SU-DHL-6 (cell line): ENCODE results near the gene CYB5R4.

Experiments used
- H2AFZ ChIP-seq: fragments of 200-600 bp; sonication (generic); 2 replicates; pipeline ENCODE4 v1.6.1; 2014; ENCODE audit warnings: low read depth, mild to moderate bottlenecking, moderate library complexity, mixed read lengths, antibody characterized with exemption, low read length; ENCODE audit not compliant: severe bottlenecking
- H3F3A ChIP-seq: fragments of 200-600 bp; shearing (Covaris generic); 2 replicates; pipeline ENCODE4 v1.6.0; 2016; ENCODE audit warnings: antibody characterized with exemption, mild to moderate bottlenecking; ENCODE audit not compliant: insufficient read depth
- H3K27ac ChIP-seq: fragments of 200-600 bp; sonication (generic); 2 replicates; pipeline ENCODE4 v1.5.1; 2016; ENCODE audit warnings: low read depth, mild to moderate bottlenecking, low read length, moderate library complexity, mixed read lengths
- H3K27me3 ChIP-seq: fragments of 200-600 bp; sonication (generic), shearing (Covaris generic); 2 replicates; pipeline ENCODE4 v1.6.0; 2014; ENCODE audit warnings: mild to moderate bottlenecking, low read length
- H3K36me3 ChIP-seq: fragments of 200-600 bp; sonication (generic); 2 replicates; pipeline ENCODE4 v1.6.1; 2014; ENCODE audit warnings: mild to moderate bottlenecking, low read length, mixed read lengths
- H3K4me2 ChIP-seq: fragments of 300-600, 200-600 bp; shearing (Covaris generic), sonication (generic); 2 replicates; pipeline ENCODE4 v1.6.0; 2014; ENCODE audit warnings: low read length, low read depth, mild to moderate bottlenecking; ENCODE audit not compliant: poor library complexity, severe bottlenecking
- H3K4me3 ChIP-seq: fragments of 200-600 bp; sonication (generic); 2 replicates; pipeline ENCODE4 v1.5.1; 2014; ENCODE audit warnings: antibody characterized with exemption, low read length, mild to moderate bottlenecking, mixed read lengths; ENCODE audit not compliant: insufficient read depth, poor library complexity, severe bottlenecking
- H3K79me2 ChIP-seq: fragments of 200-600 bp; sonication (generic); 2 replicates; pipeline ENCODE4 v1.6.1; 2014; ENCODE audit warnings: mild to moderate bottlenecking, low read length, moderate library complexity; ENCODE audit not compliant: insufficient read depth
- H3K9ac ChIP-seq: fragments of 200-600 bp; sonication (generic); 2 replicates; pipeline ENCODE4 v1.7.0; 2014; ENCODE audit warnings: mild to moderate bottlenecking, low read length
- H3K9me2 ChIP-seq: fragments of 200-600 bp; sonication (generic); replicated peaks from 2 replicates; pipeline ENCODE4 v1.6.1; 2014; ENCODE audit warnings: low read length; ENCODE audit not compliant: insufficient read depth
- H3K9me3 ChIP-seq: fragments of 200-600 bp; sonication (generic); 2 replicates; pipeline ENCODE4 v1.6.1; 2014; ENCODE audit warnings: low read length, mixed read lengths; ENCODE audit not compliant: insufficient read depth
- H4K20me1 ChIP-seq: fragments of 200-600 bp; sonication (generic); 2 replicates; pipeline ENCODE4 v1.6.1; 2014; ENCODE audit warnings: low read depth, mild to moderate bottlenecking, antibody characterized with exemption, low read length, moderate library complexity, mixed read lengths
- EZH2phosphoT487 ChIP-seq: fragments of 200-600 bp; sonication (generic), shearing (Covaris generic); conservative IDR thresholded peaks from 2 replicates; pipeline ENCODE4 v1.6.1; 2018; ENCODE audit warnings: mild to moderate bottlenecking, antibody characterized with exemption, low read length, moderate library complexity, mixed read lengths
- TF ChIP-seq, protein P1 (sequence below): fragments of 200-600 bp; sonication (generic); IDR thresholded peaks from one replicate; pipeline ENCODE4 v1.5.1; 2017; ENCODE audit warnings: antibody characterized with exemption, mild to moderate bottlenecking, low read length, moderate library complexity; ENCODE audit not compliant: insufficient read depth, poor library complexity, severe bottlenecking

Gene CYB5R4

GRCh38 chr6:83998021-83998584 lies 138.6 kb downstream of the CYB5R4 start:
- no peaks in the 10 kb centered on the region for H3K9me2 ChIP-seq
- TF ChIP-seq, protein P1, sequence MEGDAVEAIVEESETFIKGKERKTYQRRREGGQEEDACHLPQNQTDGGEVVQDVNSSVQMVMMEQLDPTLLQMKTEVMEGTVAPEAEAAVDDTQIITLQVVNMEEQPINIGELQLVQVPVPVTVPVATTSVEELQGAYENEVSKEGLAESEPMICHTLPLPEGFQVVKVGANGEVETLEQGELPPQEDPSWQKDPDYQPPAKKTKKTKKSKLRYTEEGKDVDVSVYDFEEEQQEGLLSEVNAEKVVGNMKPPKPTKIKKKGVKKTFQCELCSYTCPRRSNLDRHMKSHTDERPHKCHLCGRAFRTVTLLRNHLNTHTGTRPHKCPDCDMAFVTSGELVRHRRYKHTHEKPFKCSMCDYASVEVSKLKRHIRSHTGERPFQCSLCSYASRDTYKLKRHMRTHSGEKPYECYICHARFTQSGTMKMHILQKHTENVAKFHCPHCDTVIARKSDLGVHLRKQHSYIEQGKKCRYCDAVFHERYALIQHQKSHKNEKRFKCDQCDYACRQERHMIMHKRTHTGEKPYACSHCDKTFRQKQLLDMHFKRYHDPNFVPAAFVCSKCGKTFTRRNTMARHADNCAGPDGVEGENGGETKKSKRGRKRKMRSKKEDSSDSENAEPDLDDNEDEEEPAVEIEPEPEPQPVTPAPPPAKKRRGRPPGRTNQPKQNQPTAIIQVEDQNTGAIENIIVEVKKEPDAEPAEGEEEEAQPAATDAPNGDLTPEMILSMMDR, result no peak
- TF ChIP-seq EZH2phosphoT487, result no peak
- no peaks in the 10 kb centered on the region for H3F3A ChIP-seq
- no peak overlapping the region for H3K9ac ChIP-seq
- H3K36me3 ChIP-seq, result no peaks in the 10 kb centered on the region
- no peaks in the 10 kb centered on the region for H3K9me3 ChIP-seq
- no peak overlapping the region for H3K4me2 ChIP-seq
- no peak overlapping the region for H3K4me3 ChIP-seq
- H2AFZ ChIP-seq, result no peak overlapping the region
- H3K79me2 ChIP-seq, result no peaks in the 10 kb centered on the region
- no peaks in the 10 kb centered on the region for H4K20me1 ChIP-seq
- H3K27ac ChIP-seq, result no peak overlapping the region
- H3K27me3 ChIP-seq, result no peaks in the 10 kb centered on the region

- no peak overlapping the region for H3K9ac ChIP-seq
- no peaks in the 10 kb centered on the region for H3K27me3 ChIP-seq
- H3K79me2 ChIP-seq, result no peaks in the 10 kb centered on the region
- H3F3A ChIP-seq, result no peaks in the 10 kb centered on the region
- H3K9me3 ChIP-seq, result no peaks in the 10 kb centered on the region
- H3K27ac ChIP-seq, result no peak overlapping the region
- no peaks in the 10 kb centered on the region for H4K20me1 ChIP-seq
- no peak overlapping the region for H3K4me2 ChIP-seq
- no peaks in the 10 kb centered on the region for H3K36me3 ChIP-seq
- no peaks in the 10 kb centered on the region for H3K9me2 ChIP-seq
- H3K4me3 ChIP-seq, result no peak overlapping the region
- no peak overlapping the region for H2AFZ ChIP-seq
- no peak for TF ChIP-seq EZH2phosphoT487
- TF ChIP-seq, protein P1, result no peak
Measured at GRCh38 chr6:84001119-84001518, 141.6 kb downstream of the CYB5R4 start.

- Histone ChIP-seq H3K4me2 (no peak overlapping the region), H3K27me3 (no peaks in the 10 kb centered on the region), H2AFZ (no peak overlapping the region), H3K4me3 (no peak overlapping the region), H3K9ac (no peak overlapping the region), H3K27ac (no peak overlapping the region), H3K79me2 (no peaks in the 10 kb centered on the region), H3K9me3 (no peaks in the 10 kb centered on the region), H3K9me2 (no peaks in the 10 kb centered on the region), H3F3A (no peaks in the 10 kb centered on the region), H3K36me3 (no peaks in the 10 kb centered on the region), H4K20me1 (no peaks in the 10 kb centered on the region)
- TF ChIP-seq, protein P1, result no peak
- no peak for TF ChIP-seq EZH2phosphoT487
Measured at GRCh38 chr6:84002226-84002625, 142.7 kb downstream of the CYB5R4 start.
